Keratinocyte (primary cell): ENCODE data around the gene KIAA1191. TPM values are rescaled to one million over a fixed set of nuclear protein-coding genes. Genes with fewer than 3 reads are reported as not detected.

Experiments used
- DNase-seq: peaks from one replicate; pipeline ENCODE4 v3.0.0-alpha.2; 2011; ENCODE audit warnings: low read depth, missing footprints, low spot score
- FAIRE-seq: peaks from 2 replicates; lab custom pipeline; 2011; peaks lifted over from hg19 to GRCh38; lab: Jason Lieb, UNC
- H2AFZ ChIP-seq: 2 replicates; pipeline ENCODE4 v1.6.0; 2012; ENCODE audit warnings: low read length, control low read depth, inconsistent platforms; ENCODE audit not compliant: control insufficient read depth
- H3K27ac ChIP-seq: 2 replicates; pipeline ENCODE4 v1.5.1; 2011; ENCODE audit warnings: low read length; ENCODE audit not compliant: control insufficient read depth, insufficient read depth
- H3K27me3 ChIP-seq: 3 replicates; pipeline ENCODE4 v1.6.0; 2011; ENCODE audit warnings: low read length; ENCODE audit not compliant: control insufficient read depth, insufficient read depth; ENCODE audit errors: extremely low read depth
- H3K36me3 ChIP-seq, 2 experiments: 2 replicates in 1 of 2; 3 replicates in 1 of 2; pipeline ENCODE4 v1.5.1; 2011; ENCODE audit warnings: low read length in 2 of 2, mild to moderate bottlenecking in 1 of 2; ENCODE audit not compliant: control insufficient read depth in 2 of 2, insufficient read depth in 2 of 2; ENCODE audit errors: extremely low read depth in 1 of 2
- H3K4me1 ChIP-seq: 3 replicates; pipeline ENCODE4 v1.5.1; 2011; ENCODE audit warnings: low read length; ENCODE audit not compliant: control insufficient read depth, insufficient read depth; ENCODE audit errors: extremely low read depth
- H3K4me2 ChIP-seq: 3 replicates; pipeline ENCODE4 v1.6.0; 2011; ENCODE audit warnings: low read depth, low read length; ENCODE audit not compliant: control insufficient read depth, insufficient read depth; ENCODE audit errors: extremely low read depth
- H3K4me3 ChIP-seq, 3 experiments: fragments of 200-600 bp in 1 of 3; sonication (generic) in 1 of 3; 2 replicates in 2 of 3; 3 replicates in 1 of 3; pipeline ENCODE4 v1.5.1; 2011 to 2016; ENCODE audit warnings: low read length in 3 of 3, mild to moderate bottlenecking in 3 of 3, control low read depth in 2 of 3, inconsistent platforms in 1 of 3, low read depth in 1 of 3, mixed read lengths in 1 of 3, mixed run types in 1 of 3, moderate library complexity in 1 of 3; ENCODE audit not compliant: control insufficient read depth in 2 of 3, insufficient read depth in 2 of 3; ENCODE audit errors: extremely low read depth in 1 of 3
- H3K79me2 ChIP-seq: 2 replicates; pipeline ENCODE4 v1.6.0; 2012; ENCODE audit warnings: low read length; ENCODE audit not compliant: control insufficient read depth, insufficient read depth
- H3K9ac ChIP-seq: 3 replicates; pipeline ENCODE4 v1.6.0; 2011; ENCODE audit warnings: low read length; ENCODE audit not compliant: control insufficient read depth, insufficient read depth; ENCODE audit errors: extremely low read depth
- H3K9me1 ChIP-seq: 3 replicates; pipeline ENCODE4 v1.6.0; 2011; ENCODE audit warnings: low read length; ENCODE audit not compliant: control insufficient read depth, insufficient read depth; ENCODE audit errors: extremely low read depth
- H3K9me3 ChIP-seq: 2 replicates; pipeline ENCODE4 v1.5.1; 2012; ENCODE audit warnings: low read depth, low read length; ENCODE audit not compliant: control insufficient read depth
- H4K20me1 ChIP-seq: 3 replicates; pipeline ENCODE4 v1.6.0; 2011; ENCODE audit warnings: low read length; ENCODE audit not compliant: control insufficient read depth, insufficient read depth; ENCODE audit errors: extremely low read depth
- CTCF ChIP-seq, 3 experiments: IDR thresholded peaks in 1 of 3; conservative IDR thresholded peaks in 1 of 3; optimal IDR thresholded peaks in 1 of 3; 2 replicates in 2 of 3; 3 replicates in 1 of 3; pipeline versions ENCODE3 to v1.5.1; 2011; ENCODE audit warnings: low read length in 3 of 3, mild to moderate bottlenecking in 3 of 3, moderate library complexity in 2 of 3, control low read depth in 1 of 3, inconsistent platforms in 1 of 3; ENCODE audit not compliant: insufficient read depth in 2 of 3; ENCODE audit errors: extremely low read depth in 1 of 3
- EZH2 ChIP-seq: IDR thresholded peaks from one replicate; pipeline ENCODE4 v1.6.1; 2012; ENCODE audit warnings: inconsistent platforms, mild to moderate bottlenecking, low read length, moderate library complexity
- dilution Hi-C: fragments of 300-500 bp; cut with MboI; formaldehyde crosslinking; loops from one replicate; pipeline ENCODE4 v1.7.0; 2020; ENCODE audit warnings: low sequenced_read_pairs; ENCODE audit not compliant: extremely low pct_ligation_motif_present
- polyA plus RNA-seq, 5 experiments: library from polyadenylated mRNA; depleted of rRNA in 3 of 5; stranded (reverse) in 3 of 5; stranded (forward) in 1 of 5; unstranded in 1 of 5; fragments of >200 nt; gene quantifications; 1 replicate in 1 of 5; 2 replicates in 3 of 5; 3 replicates in 1 of 5; pipeline versions ENCODE4 v1.2.1 to v1.2.3, GENCODE V29; 2011 to 2012; ENCODE audit warnings: missing spikeins in 2 of 5, low read depth in 1 of 5, low replicate concordance in 1 of 5

KIAA1191 gene
- polyA plus RNA-seq, 1 donor (not counting 4 experiments of a cell fraction or from before 2014, with no cell fraction given) = 100 TPM

- no peaks in the 10 kb centered on the region for H3K27me3 ChIP-seq
- H3K79me2 ChIP-seq = no peaks in the 10 kb centered on the region
- H2AFZ ChIP-seq = no peak overlapping the region
- H3K9me1 ChIP-seq = no peaks in the 10 kb centered on the region
- no peak overlapping the region for H3K4me3 ChIP-seq
- H3K36me3 ChIP-seq = peaks cover 3 to 4% of the 10 kb centered on the region in 2 experiments
- no peak overlapping the region for H3K4me2 ChIP-seq
- H4K20me1 ChIP-seq = no peaks in the 10 kb centered on the region
- no peaks in the 10 kb centered on the region for H3K9me3 ChIP-seq
- no peak overlapping the region for H3K9ac ChIP-seq
- DNase-seq (no peak), FAIRE-seq (no peak)
- no peak overlapping the region for H3K27ac ChIP-seq
- H3K4me1 ChIP-seq = no peaks in the 10 kb centered on the region
- dilution Hi-C loops = no loop called here
- no peak for TF ChIP-seq CTCF (optimal IDR thresholded peaks at IDR 0.05 in 1 of 3, IDR thresholded peaks at IDR 0.05 in 1 of 3, conservative IDR thresholded peaks at IDR 0.05 in 1 of 3; ENCODE audit: extremely low read depth in 1 of 3, insufficient read depth in 2 of 3, low read length in 3 of 3)
- TF ChIP-seq EZH2 = no peak
Observed at GRCh38 chr5:176320577-176320976, 41.0 kb downstream of the KIAA1191 start.

- Histone ChIP-seq H3K4me2 (no peak overlapping the region), H3K9me3 (no peaks in the 10 kb centered on the region), H3K36me3 (peaks cover 3 to 8% of the 10 kb centered on the region in 2 experiments), H2AFZ (no peak overlapping the region), H3K27me3 (no peaks in the 10 kb centered on the region), H4K20me1 (no peaks in the 10 kb centered on the region), H3K79me2 (no peaks in the 10 kb centered on the region), H3K9me1 (no peaks in the 10 kb centered on the region), H3K9ac (no peak overlapping the region), H3K4me3 (no peak overlapping the region), H3K27ac (no peak overlapping the region), H3K4me1 (no peaks in the 10 kb centered on the region)
- FAIRE-seq = peak; percentile 44
- peak in 1 of 3 experiments; percentile 16 for TF ChIP-seq CTCF (optimal IDR thresholded peaks at IDR 0.05 in 1 of 3, IDR thresholded peaks at IDR 0.05 in 1 of 3, conservative IDR thresholded peaks at IDR 0.05 in 1 of 3; ENCODE audit: extremely low read depth in 1 of 3, insufficient read depth in 2 of 3, low read length in 3 of 3)
- no peak for TF ChIP-seq EZH2
- dilution Hi-C loops = no loop called here
- DNase-seq = no peak
Observed at GRCh38 chr5:176319827-176320554, 41.6 kb downstream of the KIAA1191 start.
